G401 (cell line): ENCODE data around the gene MAMDC2. TPM values are rescaled to one million over a fixed set of nuclear protein-coding genes. Genes with fewer than 3 reads are reported as not detected.
"Not testable (repeated sequence)": the region's sequence is repeated elsewhere in the genome, so short reads cannot be mapped to it uniquely, and the experiment has no call there.

Experiments used
- DNase-seq: peaks from one replicate; pipeline ENCODE4 v3.0.0-alpha.2; 2015; ENCODE audit warnings: low spot score
- in situ Hi-C: cut with HindIII; loops from 2 replicates; pipeline ENCODE4 v1.10.0; 2016; ENCODE audit warnings: low sequenced_read_pairs, mixed read lengths
- total RNA-seq: library from RNA; depleted of rRNA; stranded (reverse); fragments of >200 nt; shearing (Covaris generic); gene quantifications from 2 replicates; pipeline ENCODE4 v1.2.3, GENCODE V29; 2014

The MAMDC2 gene
- total RNA-seq, 1 experiment from 2014 or later: 0.81 TPM

- no peak for DNase-seq
- in situ Hi-C loops: no loop called here
Observed at GRCh38 chr9:70228611-70229010, 185.0 kb downstream of the MAMDC2 start.

- peak; percentile 77 for DNase-seq
- in situ Hi-C loops: no loop called here
Observed at GRCh38 chr9:70229026-70229425, 185.4 kb downstream of the MAMDC2 start.

- in situ Hi-C loops: no loop called here
Observed at GRCh38 chr9:70229579-70229978, 185.9 kb downstream of the MAMDC2 start.

GRCh38 chr9:70232476-70232875 is 188.8 kb downstream of the MAMDC2 start:
- DNase-seq: no peak
- in situ Hi-C loops: no loop called here

More at GRCh38 chr9:70229579-70229978, 185.9 kb downstream of the MAMDC2 start:
- DNase-seq: peak; percentile 76

- DNase-seq, in situ Hi-C loops: not testable (repeated sequence)
Observed at GRCh38 chr9:70234208-70234607, 190.6 kb downstream of the MAMDC2 start.

GRCh38 chr9:70245952-70246351 is 202.3 kb downstream of the MAMDC2 start:
- in situ Hi-C loops, DNase-seq: not testable (repeated sequence)

- in situ Hi-C loops: no loop called here
- DNase-seq: no peak
Observed at GRCh38 chr9:70250221-70250620, 206.6 kb downstream of the MAMDC2 start.

- no peak for DNase-seq
- in situ Hi-C loops: no loop called here
Observed at GRCh38 chr9:70255486-70255885, 211.8 kb downstream of the MAMDC2 start.

GRCh38 chr9:70256123-70256551 is 212.5 kb downstream of the MAMDC2 start:
- no peak for DNase-seq
- in situ Hi-C loops: no loop called here

- in situ Hi-C loops: no loop called here
- no peak for DNase-seq
Observed at GRCh38 chr9:70257502-70257901, 213.9 kb downstream of the MAMDC2 start.

GRCh38 chr9:70257991-70258691 is 214.5 kb downstream of the MAMDC2 start:
- peak; percentile 70 for DNase-seq
- in situ Hi-C loops: no loop called here

GRCh38 chr9:70258692-70259511 is 215.3 kb downstream of the MAMDC2 start, which contains the start of gene SMC5:
Gene SMC5, plus strand, starts transcription at chr9:70258978. Its CDS starts 101 bp downstream, at chr9:70259079.
- peak; percentile 89 for DNase-seq
- in situ Hi-C loops: no loop called here

- DNase-seq: no peak
- in situ Hi-C loops: no loop called here
Observed at GRCh38 chr9:70259512-70259802, 215.8 kb downstream of the MAMDC2 start.

GRCh38 chr9:70260007-70260443 is 216.4 kb downstream of the MAMDC2 start:
- in situ Hi-C loops: no loop called here
- DNase-seq: no peak

- in situ Hi-C loops: no loop called here
- DNase-seq: no peak
Observed at GRCh38 chr9:70260606-70261005, 217.0 kb downstream of the MAMDC2 start.

GRCh38 chr9:70261131-70261870 is 217.7 kb downstream of the MAMDC2 start:
- no peak for DNase-seq
- in situ Hi-C loops: no loop called here

- in situ Hi-C loops: no loop called here
- no peak for DNase-seq
Observed at GRCh38 chr9:70262366-70262765, 218.7 kb downstream of the MAMDC2 start.

- in situ Hi-C loops: no loop called here
- no peak for DNase-seq
Observed at GRCh38 chr9:70262948-70263347, 219.3 kb downstream of the MAMDC2 start.

GRCh38 chr9:70263421-70263820 is 219.8 kb downstream of the MAMDC2 start:
- no peak for DNase-seq
- in situ Hi-C loops: no loop called here
